ENCODE measurements around the gene SLC24A2.

SLC24A2 gene

DNA sequence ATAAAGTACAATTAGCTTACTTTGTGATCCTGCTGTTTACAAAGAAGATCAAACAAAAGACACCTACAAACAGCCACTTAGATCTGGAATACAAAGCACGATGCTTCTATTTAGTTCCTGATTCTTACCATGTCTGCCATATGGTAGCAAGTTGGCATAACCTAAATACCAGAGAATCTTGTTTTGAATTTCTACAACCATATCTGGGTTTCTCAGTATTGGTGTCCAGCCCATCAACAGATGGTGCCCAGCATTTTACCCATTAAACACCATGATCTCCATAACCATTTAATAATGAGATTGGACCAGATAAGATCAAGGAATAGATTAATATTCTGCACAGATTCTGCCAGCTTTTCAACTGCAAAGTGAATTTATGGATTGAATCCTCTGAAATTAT lies 29.8 kb downstream of the SLC24A2 start:
- no peak for TF ChIP-seq TAF1 (IDR thresholded peaks at IDR 0.05; ENCODE audit: borderline replicate concordance, insufficient read depth, low read length)
- TF ChIP-seq, protein P1, sequence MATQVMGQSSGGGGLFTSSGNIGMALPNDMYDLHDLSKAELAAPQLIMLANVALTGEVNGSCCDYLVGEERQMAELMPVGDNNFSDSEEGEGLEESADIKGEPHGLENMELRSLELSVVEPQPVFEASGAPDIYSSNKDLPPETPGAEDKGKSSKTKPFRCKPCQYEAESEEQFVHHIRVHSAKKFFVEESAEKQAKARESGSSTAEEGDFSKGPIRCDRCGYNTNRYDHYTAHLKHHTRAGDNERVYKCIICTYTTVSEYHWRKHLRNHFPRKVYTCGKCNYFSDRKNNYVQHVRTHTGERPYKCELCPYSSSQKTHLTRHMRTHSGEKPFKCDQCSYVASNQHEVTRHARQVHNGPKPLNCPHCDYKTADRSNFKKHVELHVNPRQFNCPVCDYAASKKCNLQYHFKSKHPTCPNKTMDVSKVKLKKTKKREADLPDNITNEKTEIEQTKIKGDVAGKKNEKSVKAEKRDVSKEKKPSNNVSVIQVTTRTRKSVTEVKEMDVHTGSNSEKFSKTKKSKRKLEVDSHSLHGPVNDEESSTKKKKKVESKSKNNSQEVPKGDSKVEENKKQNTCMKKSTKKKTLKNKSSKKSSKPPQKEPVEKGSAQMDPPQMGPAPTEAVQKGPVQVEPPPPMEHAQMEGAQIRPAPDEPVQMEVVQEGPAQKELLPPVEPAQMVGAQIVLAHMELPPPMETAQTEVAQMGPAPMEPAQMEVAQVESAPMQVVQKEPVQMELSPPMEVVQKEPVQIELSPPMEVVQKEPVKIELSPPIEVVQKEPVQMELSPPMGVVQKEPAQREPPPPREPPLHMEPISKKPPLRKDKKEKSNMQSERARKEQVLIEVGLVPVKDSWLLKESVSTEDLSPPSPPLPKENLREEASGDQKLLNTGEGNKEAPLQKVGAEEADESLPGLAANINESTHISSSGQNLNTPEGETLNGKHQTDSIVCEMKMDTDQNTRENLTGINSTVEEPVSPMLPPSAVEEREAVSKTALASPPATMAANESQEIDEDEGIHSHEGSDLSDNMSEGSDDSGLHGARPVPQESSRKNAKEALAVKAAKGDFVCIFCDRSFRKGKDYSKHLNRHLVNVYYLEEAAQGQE (IDR thresholded peaks at IDR 0.05; ENCODE audit: insufficient read depth in 1 of 2, low read depth in 2 of 2, low read length in 2 of 2) = no peak
- TF ChIP-seq POLR2AphosphoS5 (IDR thresholded peaks at IDR 0.05; ENCODE audit: low read depth, low read length) = no peak
- no peak for TF ChIP-seq SIN3A (IDR thresholded peaks at IDR 0.05; ENCODE audit: borderline replicate concordance, insufficient read depth, low read length)
- TF ChIP-seq FOXP2 (optimal IDR thresholded peaks at IDR 0.05; ENCODE audit: borderline replicate concordance, extremely low read depth, extremely low read length, insufficient read depth) = no peak

DNA sequence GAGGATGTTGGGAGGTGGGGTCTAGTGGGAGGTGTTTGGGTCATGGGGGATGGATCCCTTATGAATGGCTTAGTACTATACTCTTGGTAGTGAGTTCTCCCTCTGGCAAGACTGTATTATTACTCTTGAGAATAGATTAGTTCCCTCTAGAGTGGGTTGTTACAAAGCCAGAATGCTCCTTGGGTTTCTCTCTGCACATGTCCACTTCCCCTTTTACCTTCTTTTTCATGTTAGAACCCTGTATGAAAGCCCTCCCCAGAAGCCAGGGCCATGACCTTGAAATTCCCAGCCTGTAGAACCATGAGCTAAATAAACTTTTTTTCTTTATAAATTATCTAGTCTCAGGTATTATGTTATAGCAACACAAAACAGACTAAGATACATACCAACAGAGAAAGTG lies 31.1 kb downstream of the SLC24A2 start:
- TF ChIP-seq, protein P1 (IDR thresholded peaks at IDR 0.05; ENCODE audit: insufficient read depth in 1 of 2, low read depth in 2 of 2, low read length in 2 of 2) = no peak
- TF ChIP-seq POLR2AphosphoS5 (IDR thresholded peaks at IDR 0.05; ENCODE audit: low read depth, low read length) = no peak
- no peak for TF ChIP-seq SIN3A (IDR thresholded peaks at IDR 0.05; ENCODE audit: borderline replicate concordance, insufficient read depth, low read length)
- no peak for TF ChIP-seq FOXP2 (optimal IDR thresholded peaks at IDR 0.05; ENCODE audit: borderline replicate concordance, extremely low read depth, extremely low read length, insufficient read depth)
- TF ChIP-seq TAF1 (IDR thresholded peaks at IDR 0.05; ENCODE audit: borderline replicate concordance, insufficient read depth, low read length) = no peak

DNA sequence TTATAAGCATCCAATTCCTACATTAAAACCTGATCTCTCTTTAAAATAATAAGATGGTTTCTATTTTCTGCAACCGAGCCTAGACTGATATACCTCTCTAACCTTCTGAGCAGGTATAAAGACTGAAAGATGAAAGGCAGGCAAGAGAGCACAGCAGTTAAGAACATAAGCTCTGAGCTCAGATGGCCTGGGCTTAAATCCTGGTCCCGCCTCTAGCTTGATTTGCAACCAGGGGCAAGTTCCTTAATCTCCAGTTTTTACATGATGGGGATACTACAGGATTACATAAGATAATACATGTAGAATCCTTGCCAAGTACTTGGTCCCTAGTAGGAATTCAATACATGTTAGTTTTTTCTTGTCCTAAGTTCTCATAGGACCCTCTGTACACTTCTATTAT lies 33.9 kb downstream of the SLC24A2 start:
- TF ChIP-seq POLR2AphosphoS5 (IDR thresholded peaks at IDR 0.05; ENCODE audit: low read depth, low read length) (no peak), FOXP2 (optimal IDR thresholded peaks at IDR 0.05; ENCODE audit: borderline replicate concordance, extremely low read depth, extremely low read length, insufficient read depth) (no peak), TAF1 (IDR thresholded peaks at IDR 0.05; ENCODE audit: borderline replicate concordance, insufficient read depth, low read length) (no peak), SIN3A (IDR thresholded peaks at IDR 0.05; ENCODE audit: borderline replicate concordance, insufficient read depth, low read length) (no peak)
- TF ChIP-seq, protein P1 (IDR thresholded peaks at IDR 0.05; ENCODE audit: insufficient read depth in 1 of 2, low read depth in 2 of 2, low read length in 2 of 2) = no peak

DNA sequence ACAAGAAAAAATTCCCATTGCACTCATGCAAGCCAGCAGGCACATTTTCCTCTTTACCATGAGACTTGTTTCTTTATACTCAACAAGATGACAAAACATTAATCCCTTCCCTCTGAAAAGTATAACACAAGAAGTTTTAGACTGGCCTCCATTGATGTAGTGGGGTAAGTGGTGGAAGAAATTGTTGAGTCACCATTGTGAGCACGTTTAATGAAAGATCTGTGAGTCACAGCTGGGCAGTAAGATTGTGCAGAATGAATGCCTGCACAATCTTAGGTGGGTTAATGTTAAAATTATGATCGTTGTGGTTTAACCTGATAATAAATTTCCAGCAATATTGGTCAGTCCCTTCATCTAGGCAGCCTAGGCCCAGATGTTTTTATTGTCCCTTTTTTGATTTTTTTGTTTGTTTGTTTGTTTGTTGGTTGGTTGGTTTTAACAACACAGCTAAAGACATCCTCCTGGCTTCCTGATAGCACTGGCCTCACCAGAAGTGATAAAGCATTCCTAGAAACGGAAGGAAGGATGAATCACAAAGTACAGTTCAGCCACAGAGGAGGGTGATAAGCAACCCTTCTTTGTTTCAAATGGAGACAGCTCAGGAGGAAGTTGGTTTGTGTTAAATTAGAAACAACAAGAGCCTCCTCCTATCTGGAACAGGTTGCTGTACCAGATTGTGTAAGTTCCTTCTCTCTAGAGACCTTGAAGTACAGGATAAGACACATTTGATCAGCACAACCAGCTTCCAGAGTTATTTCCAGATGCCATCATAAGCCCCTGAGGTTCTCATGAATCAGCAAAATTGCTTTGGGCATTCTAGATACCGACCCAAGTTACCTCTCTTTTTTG lies 40.3 kb downstream of the SLC24A2 start:
- TF ChIP-seq TAF1 (IDR thresholded peaks at IDR 0.05; ENCODE audit: borderline replicate concordance, insufficient read depth, low read length) (no peak), POLR2AphosphoS5 (IDR thresholded peaks at IDR 0.05; ENCODE audit: low read depth, low read length) (no peak), SIN3A (IDR thresholded peaks at IDR 0.05; ENCODE audit: borderline replicate concordance, insufficient read depth, low read length) (no peak), FOXP2 (optimal IDR thresholded peaks at IDR 0.05; ENCODE audit: borderline replicate concordance, extremely low read depth, extremely low read length, insufficient read depth) (no peak)
- TF ChIP-seq, protein P1 (IDR thresholded peaks at IDR 0.05; ENCODE audit: insufficient read depth in 1 of 2, low read depth in 2 of 2, low read length in 2 of 2) = no peak

Measured in PFSK-1 (cell line).